ENCODE measurements around the gene SCYL1.
A peak's percentile ranks its signal among the peaks of the same experiment; 100 is the strongest.

Gene SCYL1

DNA sequence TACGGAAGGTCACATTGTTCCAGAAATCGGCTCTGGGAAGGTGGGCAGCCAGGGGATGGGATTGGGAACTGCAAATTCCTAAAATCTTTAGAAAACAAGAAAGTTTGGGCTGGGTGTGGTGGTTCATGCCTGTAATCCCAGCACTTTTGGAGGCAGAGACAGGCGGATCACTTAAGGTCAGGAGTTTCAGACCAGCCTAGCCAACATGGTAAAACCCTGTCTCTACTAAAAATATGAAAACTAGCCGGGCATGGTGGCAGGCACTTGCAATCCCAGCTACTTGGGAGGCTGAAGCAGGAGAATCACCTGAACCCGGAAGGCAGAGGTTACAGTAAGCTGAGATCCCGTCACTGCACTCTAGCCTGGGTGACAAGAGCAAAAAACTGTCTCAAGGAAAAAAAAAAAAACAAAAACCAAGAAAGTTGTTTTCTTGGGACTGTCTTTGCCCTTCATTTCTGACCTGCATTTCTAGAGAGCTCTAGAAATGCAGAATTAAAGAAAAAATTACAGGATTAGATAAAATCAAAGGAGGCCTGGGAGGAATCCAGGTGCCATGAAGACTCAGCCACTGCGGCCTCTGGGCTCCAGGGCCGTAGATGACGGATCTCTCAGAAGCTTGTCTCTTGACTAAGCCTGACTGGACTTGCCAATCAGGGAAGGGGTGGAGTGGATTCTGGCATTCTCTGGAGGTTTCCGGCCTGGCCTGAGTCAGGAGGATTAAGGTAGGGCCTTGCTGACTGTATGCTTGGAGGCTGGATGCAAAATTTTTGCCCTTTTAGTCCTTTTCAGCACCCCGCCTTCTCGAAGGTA is 31.3 kb upstream of the SCYL1 start:
- DNase-seq (ENCODE audit: low read depth) = peak; percentile 98

DNA sequence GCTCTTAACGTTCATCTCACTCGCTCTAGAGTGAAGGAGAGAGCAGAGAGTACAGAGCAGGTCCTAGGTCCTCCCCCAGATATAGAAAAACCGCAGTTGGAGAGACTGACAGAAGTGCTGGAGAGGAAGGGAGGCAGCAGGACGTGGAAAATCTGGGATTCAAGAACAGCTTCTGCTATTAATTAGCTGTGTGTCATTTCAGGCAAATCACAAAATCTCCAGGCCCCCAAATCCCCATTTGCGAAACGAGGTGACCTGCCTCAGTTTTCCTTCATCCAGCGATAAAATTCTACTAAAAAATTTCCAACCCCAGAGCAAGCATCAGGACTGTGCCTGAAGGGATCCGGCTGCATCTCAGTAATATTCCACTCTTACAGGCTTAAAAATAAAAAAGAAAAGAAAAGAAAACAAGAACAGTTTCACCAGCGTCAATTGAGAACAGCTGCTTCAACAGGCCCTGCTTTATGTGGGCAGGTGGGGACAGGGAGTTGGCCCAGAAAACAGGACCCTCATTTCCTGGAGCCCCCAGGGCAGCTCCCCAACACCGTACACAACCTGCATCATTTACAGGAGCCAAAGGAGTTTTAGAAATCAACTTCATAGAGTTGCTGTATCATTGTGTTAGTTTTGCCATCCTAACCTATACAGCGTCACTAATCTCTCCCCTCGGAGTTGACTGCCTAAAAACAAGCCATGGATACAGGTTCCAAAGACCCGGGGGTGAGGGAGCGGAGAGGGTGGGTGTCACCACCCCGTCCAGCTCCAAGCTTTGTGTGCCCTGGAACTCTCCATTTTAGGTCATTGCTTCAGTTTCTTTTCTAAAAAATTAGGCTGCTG is 28.4 kb upstream of the SCYL1 start:
- DNase-seq (ENCODE audit: low read depth) = no peak

- peak; percentile 97 for DNase-seq (ENCODE audit: low read depth)
These were observed 27.5 kb upstream of the SCYL1 start for GRCh38 chr11:65497141-65498041.

- no peak for DNase-seq (ENCODE audit: low read depth)
These were observed 26.7 kb upstream of the SCYL1 start for GRCh38 chr11:65498042-65498726.

DNA sequence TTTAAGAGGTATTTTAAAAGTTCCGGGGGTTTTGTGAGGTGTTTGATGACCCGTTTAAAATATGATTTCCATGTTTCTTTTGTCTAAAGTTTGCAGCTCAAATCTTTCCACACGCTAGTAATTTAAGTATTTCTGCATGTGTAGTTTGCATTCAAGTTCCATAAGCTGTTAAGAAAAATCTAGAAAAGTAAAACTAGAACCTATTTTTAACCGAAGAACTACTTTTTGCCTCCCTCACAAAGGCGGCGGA is 26.2 kb upstream of the SCYL1 start:
- no peak for DNase-seq (ENCODE audit: low read depth)

DNA sequence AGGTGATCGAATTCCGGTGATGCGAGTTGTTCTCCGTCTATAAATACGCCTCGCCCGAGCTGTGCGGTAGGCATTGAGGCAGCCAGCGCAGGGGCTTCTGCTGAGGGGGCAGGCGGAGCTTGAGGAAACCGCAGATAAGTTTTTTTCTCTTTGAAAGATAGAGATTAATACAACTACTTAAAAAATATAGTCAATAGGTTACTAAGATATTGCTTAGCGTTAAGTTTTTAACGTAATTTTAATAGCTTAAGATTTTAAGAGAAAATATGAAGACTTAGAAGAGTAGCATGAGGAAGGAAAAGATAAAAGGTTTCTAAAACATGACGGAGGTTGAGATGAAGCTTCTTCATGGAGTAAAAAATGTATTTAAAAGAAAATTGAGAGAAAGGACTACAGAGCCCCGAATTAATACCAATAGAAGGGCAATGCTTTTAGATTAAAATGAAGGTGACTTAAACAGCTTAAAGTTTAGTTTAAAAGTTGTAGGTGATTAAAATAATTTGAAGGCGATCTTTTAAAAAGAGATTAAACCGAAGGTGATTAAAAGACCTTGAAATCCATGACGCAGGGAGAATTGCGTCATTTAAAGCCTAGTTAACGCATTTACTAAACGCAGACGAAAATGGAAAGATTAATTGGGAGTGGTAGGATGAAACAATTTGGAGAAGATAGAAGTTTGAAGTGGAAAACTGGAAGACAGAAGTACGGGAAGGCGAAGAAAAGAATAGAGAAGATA is 25.7 kb upstream of the SCYL1 start, which contains the start of gene MALAT1:
Gene MALAT1 (plus strand): TSS at position 69 of the 736 bp plus-strand sequence.
- DNase-seq (ENCODE audit: low read depth) = peak; percentile 92

- DNase-seq (ENCODE audit: low read depth) = peak; percentile 13
These were observed 25.0 kb upstream of the SCYL1 start for GRCh38 chr11:65499713-65500386.

- DNase-seq (ENCODE audit: low read depth) = peak; percentile 35
These were observed 24.3 kb upstream of the SCYL1 start for GRCh38 chr11:65500387-65501185.

GRCh38 chr11:65501186-65501471 is 23.8 kb upstream of the SCYL1 start:
- DNase-seq (ENCODE audit: low read depth) = peak; percentile 36

DNA sequence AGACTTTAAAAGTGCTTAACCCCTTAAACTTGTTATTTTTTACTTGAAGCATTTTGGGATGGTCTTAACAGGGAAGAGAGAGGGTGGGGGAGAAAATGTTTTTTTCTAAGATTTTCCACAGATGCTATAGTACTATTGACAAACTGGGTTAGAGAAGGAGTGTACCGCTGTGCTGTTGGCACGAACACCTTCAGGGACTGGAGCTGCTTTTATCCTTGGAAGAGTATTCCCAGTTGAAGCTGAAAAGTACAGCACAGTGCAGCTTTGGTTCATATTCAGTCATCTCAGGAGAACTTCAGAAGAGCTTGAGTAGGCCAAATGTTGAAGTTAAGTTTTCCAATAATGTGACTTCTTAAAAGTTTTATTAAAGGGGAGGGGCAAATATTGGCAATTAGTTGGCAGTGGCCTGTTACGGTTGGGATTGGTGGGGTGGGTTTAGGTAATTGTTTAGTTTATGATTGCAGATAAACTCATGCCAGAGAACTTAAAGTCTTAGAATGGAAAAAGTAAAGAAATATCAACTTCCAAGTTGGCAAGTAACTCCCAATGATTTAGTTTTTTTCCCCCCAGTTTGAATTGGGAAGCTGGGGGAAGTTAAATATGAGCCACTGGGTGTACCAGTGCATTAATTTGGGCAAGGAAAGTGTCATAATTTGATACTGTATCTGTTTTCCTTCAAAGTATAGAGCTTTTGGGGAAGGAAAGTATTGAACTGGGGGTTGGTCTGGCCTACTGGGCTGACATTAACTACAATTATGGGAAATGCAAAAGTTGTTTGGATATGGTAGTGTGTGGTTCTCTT is 23.2 kb upstream of the SCYL1 start:
- no peak for DNase-seq (ENCODE audit: low read depth)

DNA sequence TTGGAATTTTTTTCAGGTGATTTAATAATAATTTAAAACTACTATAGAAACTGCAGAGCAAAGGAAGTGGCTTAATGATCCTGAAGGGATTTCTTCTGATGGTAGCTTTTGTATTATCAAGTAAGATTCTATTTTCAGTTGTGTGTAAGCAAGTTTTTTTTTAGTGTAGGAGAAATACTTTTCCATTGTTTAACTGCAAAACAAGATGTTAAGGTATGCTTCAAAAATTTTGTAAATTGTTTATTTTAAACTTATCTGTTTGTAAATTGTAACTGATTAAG is 22.7 kb upstream of the SCYL1 start:
- DNase-seq (ENCODE audit: low read depth) = no peak

DNA sequence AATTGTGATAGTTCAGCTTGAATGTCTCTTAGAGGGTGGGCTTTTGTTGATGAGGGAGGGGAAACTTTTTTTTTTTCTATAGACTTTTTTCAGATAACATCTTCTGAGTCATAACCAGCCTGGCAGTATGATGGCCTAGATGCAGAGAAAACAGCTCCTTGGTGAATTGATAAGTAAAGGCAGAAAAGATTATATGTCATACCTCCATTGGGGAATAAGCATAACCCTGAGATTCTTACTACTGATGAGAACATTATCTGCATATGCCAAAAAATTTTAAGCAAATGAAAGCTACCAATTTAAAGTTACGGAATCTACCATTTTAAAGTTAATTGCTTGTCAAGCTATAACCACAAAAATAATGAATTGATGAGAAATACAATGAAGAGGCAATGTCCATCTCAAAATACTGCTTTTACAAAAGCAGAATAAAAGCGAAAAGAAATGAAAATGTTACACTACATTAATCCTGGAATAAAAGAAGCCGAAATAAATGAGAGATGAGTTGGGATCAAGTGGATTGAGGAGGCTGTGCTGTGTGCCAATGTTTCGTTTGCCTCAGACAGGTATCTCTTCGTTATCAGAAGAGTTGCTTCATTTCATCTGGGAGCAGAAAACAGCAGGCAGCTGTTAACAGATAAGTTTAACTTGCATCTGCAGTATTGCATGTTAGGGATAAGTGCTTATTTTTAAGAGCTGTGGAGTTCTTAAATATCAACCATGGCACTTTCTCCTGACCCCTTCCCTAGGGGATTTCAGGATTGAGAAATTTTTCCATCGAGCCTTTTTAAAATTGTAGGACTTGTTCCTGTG is 22.1 kb upstream of the SCYL1 start:
- DNase-seq (ENCODE audit: low read depth) = no peak

DNA sequence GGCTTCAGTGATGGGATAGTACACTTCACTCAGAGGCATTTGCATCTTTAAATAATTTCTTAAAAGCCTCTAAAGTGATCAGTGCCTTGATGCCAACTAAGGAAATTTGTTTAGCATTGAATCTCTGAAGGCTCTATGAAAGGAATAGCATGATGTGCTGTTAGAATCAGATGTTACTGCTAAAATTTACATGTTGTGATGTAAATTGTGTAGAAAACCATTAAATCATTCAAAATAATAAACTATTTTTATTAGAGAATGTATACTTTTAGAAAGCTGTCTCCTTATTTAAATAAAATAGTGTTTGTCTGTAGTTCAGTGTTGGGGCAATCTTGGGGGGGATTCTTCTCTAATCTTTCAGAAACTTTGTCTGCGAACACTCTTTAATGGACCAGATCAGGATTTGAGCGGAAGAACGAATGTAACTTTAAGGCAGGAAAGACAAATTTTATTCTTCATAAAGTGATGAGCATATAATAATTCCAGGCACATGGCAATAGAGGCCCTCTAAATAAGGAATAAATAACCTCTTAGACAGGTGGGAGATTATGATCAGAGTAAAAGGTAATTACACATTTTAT is 21.4 kb upstream of the SCYL1 start:
- DNase-seq (ENCODE audit: low read depth) = peak; percentile 16

DNA sequence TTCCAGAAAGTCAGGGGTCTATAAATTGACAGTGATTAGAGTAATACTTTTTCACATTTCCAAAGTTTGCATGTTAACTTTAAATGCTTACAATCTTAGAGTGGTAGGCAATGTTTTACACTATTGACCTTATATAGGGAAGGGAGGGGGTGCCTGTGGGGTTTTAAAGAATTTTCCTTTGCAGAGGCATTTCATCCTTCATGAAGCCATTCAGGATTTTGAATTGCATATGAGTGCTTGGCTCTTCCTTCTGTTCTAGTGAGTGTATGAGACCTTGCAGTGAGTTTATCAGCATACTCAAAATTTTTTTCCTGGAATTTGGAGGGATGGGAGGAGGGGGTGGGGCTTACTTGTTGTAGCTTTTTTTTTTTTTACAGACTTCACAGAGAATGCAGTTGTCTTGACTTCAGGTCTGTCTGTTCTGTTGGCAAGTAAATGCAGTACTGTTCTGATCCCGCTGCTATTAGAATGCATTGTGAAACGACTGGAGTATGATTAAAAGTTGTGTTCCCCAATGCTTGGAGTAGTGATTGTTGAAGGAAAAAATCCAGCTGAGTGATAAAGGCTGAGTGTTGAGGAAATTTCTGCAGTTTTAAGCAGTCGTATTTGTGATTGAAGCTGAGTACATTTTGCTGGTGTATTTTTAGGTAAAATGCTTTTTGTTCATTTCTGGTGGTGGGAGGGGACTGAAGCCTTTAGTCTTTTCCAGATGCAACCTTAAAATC is 20.8 kb upstream of the SCYL1 start:
- DNase-seq (ENCODE audit: low read depth) = no peak

- no peak for DNase-seq (ENCODE audit: low read depth)
These were observed 20.0 kb upstream of the SCYL1 start for GRCh38 chr11:65504674-65505465.

DNA sequence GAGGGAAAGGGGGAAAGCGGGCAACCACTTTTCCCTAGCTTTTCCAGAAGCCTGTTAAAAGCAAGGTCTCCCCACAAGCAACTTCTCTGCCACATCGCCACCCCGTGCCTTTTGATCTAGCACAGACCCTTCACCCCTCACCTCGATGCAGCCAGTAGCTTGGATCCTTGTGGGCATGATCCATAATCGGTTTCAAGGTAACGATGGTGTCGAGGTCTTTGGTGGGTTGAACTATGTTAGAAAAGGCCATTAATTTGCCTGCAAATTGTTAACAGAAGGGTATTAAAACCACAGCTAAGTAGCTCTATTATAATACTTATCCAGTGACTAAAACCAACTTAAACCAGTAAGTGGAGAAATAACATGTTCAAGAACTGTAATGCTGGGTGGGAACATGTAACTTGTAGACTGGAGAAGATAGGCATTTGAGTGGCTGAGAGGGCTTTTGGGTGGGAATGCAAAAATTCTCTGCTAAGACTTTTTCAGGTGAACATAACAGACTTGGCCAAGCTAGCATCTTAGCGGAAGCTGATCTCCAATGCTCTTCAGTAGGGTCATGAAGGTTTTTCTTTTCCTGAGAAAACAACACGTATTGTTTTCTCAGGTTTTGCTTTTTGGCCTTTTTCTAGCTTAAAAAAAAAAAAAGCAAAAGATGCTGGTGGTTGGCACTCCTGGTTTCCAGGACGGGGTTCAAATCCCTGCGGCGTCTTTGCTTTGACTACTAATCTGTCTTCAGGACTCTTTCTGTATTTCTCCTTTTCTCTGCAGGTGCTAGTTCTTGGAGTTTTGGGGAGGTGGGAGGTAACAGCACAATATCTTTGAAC is 19.2 kb upstream of the SCYL1 start:
- no peak for DNase-seq (ENCODE audit: low read depth)
